ENCODE data around the gene ANG.

ANG gene

DNA sequence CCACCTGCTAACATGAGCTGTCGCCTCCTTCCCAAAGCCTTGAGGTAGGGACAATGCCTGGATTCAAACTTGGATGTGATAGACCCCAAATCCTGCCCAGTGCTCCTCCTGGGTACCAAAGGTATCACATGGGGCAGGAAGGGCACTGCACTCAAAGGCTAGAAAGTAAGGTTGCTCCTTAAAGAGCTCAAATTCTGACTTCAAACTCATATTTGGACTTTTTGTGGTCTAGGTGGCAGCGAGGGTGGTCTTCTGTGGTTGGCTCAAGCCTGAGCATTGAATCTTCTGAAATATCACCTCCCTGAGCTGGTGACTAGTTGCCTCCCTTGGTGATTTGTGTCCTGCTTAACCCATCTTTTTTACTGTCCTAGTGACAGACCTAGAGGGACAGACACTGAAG lies 12.5 kb upstream of the ANG start:
- DNase-seq (ENCODE audit: low spot score), result no peak

DNA sequence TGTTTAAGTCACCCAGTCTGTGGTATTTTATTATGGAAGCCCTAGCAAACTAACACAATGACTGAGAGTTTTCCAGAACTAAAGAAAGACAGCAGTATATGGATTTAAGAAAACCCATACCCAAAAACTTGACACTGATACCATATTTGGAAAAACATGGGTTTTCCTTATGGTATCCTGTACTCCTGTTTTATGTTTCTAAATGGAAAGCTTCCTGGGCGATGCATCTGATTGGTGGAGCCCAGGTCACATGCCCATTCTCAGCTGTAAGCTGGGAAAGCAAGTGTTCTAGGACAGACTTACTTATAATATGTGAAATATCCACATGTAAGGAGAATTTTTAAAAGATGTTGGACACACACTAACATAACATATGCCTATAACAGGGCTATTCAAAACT lies 8.7 kb upstream of the ANG start:
- DNase-seq (ENCODE audit: low spot score), result peak; percentile 58

DNA sequence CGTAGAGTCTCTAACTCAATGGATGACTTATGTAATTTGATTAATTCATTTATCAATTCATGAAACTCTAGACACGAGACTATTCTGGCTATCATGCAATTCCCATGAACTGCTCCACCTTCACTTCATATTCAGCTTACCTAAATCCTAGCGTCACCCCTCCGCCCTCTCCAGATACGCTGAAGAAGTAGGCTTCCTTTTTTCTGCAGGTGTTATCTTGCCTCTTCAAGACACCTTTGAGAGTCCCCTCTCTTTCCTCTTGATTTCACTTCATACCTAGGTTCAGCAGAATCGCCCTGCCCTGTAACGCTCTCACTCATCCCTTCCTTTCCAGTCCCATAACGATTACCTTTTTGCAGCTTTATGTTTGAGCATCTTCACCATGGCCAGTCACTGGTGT lies 8.2 kb upstream of the ANG start:
- DNase-seq (ENCODE audit: low spot score), result no peak

DNA sequence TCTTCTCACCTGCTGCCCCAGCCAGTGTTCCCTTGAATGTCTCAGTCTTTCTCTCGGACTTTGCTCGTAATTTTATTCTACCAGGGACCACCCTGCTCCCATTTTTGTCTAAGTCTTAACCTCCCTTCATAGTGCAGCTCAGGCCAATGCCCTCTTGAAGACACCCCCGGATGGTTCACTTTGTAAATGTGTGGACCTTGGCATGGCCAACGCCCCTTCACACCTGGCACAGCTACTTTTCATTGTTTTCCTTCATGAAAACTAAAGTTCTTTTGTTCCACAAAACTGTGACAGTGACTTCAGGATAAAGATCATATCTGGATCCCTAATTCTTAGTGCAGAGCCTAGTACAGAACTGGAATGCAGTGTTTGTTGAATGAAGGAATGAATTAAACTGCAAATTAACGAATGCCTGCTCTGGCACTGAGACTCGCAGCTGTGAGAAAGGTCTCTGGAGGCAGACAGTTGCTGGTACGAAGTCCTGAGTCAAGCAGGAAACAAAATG lies 7.7 kb upstream of the ANG start:
- DNase-seq (ENCODE audit: low spot score), result peak; percentile 77

DNA sequence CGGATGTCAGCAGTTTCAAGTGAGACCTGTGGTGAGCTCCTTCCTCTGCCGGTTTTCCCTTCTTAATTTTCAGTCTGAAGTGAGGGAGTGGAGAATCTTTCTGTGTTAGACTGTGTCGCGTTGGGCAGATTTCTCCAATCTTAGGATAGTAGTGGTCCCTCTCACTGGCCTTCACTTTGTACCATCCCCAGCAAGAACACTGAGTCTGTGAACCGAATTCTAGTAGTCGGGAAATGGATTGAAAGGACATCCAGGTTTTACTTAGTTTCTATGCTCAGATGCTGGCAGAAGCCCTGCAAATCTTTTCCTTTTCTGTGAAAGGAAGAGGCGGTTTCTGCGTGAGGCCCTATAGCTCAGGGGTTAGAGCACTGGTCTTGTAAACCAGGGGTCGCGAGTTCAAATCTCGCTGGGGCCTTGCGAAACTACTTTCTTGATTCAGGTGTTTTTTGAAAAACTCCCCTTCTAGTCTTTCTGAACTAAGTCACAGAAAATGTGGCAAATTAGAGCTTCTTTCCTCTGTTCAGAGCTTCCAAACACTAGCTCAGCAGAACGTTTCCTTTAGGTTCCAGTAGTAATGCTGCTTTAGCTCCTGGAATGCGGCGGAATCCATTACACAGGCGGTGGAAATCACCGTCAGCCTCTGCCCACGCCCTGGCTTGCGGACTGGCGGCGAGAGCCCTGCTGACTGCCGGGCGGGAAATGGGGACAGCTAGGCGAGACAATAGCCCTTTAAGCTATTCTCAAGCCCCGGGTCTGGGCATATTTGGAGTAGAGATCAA lies 7.0 kb upstream of the ANG start:
- DNase-seq (ENCODE audit: low spot score), result peak; percentile 89

DNA sequence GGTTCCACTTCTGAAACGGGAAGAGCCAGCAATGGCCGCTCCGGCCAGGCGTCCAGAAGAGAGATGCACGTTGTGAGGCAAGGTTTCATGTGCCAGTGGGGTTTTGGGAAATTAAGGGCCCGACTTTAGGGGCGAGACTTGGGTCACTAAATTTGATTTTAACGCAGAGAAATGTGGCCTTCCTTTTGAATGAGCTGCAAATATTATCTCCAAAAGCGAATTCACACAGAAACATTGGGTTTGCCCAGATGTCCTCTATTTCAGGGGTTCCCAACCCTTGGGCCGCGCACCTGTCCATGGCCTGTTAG lies 6.5 kb upstream of the ANG start:
- DNase-seq (ENCODE audit: low spot score), result no peak

DNA sequence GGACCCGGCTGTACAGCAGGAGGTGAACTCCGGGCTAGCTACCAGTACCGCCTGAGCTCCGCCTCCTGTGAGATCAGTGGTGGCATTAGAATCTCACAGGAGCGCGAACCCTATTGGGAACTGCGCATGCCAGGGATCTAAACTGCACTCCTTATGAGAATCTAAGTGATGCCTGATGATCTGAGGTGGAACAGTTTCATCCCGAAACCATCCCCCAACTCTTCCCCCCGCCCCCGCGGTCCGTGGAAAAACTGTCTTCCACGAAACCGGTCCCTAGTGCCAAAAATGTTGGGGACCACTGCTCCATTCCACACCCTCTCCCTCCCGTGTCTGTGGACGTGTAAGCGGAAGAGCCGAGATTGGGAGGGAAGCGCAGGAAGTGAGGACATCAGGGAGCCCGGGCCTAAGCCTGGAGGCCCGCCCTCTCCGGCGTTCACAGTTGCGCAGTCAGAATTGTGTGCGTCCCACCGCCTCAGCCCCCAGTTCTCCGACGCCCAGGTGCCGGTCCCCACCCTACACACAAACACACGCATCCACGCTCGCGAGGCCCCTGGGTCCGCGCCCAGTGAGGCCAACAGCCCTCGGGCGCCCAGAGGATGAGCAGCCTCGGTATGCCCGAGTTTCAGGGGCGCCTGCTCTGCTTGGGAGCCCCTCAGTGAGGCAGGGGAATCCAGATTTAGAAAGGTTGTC lies 6.0 kb upstream of the ANG start:
- DNase-seq (ENCODE audit: low spot score), result peak; percentile 76

DNA sequence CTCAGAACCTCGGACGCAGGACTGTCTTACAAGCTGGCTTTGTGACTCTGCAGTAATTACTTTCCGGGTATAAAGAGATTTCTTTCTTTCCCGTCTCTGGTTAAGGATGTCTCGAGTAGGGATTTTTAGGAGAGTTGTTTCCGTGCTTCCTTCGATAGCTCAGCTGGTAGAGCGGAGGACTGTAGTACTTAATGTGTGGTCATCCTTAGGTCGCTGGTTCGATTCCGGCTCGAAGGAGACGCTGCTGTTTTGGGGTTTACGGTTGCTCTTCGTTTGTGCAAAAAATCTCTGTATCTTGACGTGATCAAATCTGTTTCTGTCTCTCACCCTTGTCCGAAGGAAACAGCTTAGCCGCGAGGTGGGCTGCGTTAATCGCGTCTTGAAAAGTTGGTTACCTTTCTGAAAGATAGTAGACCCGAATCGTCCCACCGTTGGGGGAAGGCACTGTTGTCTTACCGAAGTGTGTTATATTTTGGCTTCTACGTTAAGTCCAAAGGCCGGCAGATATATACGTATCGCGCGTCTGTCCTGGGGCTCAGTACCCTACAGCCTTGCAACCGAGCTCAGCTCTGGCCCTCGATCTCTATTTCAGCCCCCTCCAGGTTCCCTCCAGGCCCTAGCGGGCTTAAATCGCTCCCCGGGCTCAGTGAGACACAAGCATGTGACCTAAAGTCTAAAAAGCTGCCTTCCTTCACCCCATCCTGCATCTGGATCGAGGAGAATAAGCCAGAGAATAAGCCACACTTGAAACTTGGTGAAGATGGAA lies 5.3 kb upstream of the ANG start:
- peak; percentile 82 for DNase-seq (ENCODE audit: low spot score)

DNA sequence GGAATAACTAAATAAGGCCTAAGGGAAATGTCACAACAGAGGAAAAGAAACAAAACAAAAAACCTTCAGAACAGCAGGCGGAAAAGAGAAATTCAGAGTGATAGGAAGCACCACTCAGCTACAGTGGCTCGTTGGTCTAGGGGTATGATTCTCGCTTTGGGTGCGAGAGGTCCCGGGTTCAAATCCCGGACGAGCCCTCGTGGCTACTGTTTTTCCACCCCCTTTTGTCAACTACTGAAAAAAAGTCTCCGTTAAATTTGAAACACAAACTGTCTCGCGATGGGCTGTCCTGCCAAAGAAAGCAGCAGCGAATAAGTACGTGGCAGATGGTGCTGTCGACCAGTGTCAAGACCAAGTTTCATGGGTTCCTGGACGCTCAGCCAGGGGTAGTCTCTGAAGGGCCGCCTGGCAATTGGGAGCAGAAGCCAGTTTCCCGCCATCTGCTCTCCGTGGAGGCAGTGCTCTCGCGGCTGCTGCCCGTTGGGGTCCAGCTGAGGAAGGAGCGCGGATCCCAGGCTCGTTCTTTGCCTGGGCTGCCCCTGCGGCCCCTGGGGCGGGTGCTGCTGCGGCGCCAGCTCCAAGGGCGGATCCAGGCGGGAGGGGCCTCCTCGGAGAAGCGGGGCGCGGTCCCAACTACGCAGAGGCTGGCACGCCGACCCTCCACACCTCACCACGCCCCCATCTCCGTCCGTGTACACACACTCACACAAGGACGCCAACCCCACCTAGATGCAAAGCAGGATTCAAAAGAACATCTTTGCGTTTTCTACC lies 4.5 kb upstream of the ANG start, which contains the start of gene RNASE4:
TSS of gene RNASE4 (plus strand) at position 670 of the 771 bp plus-strand sequence. CDS start 14,812 bp downstream, outside the sequence.
- peak; percentile 84 for DNase-seq (ENCODE audit: low spot score)

DNA sequence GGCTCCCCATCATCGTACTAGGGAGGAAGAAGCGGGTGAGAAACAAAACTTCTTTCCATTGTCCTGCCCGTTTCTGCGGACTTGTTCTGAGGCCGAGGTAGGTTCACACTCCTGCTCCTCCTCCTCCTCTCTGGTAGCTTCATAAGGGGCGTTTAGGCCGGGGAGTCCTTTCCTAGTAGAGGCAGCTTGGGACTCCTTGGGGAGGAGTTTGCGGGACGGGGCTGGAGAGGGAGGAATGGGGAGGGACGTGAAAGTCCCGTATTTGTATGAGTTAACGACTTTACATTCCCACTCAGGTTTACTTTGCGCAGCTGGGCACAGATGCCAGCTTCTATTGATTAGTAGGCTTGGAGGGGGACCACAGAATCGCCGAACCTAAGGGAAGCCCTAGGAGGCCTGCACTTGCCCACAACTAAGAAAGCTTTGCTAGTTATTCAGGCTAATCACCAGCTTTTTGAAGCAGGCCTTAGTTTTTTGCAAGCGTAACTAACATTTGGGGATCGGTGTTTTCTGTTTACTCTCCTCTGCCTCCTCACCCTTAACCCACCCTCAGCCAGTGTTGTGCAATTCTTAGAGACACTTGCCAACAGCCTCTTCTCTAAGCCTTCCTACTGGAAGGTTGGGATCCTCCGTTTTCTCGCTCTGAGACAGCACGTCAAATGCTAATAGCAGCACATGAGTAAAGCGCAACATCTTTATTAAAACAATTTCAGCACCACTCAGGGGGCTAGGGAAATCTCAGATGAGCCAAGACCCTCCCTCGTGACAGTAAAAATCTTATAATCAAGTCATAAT lies 3.7 kb upstream of the ANG start:
- no peak for DNase-seq (ENCODE audit: low spot score)

DNA sequence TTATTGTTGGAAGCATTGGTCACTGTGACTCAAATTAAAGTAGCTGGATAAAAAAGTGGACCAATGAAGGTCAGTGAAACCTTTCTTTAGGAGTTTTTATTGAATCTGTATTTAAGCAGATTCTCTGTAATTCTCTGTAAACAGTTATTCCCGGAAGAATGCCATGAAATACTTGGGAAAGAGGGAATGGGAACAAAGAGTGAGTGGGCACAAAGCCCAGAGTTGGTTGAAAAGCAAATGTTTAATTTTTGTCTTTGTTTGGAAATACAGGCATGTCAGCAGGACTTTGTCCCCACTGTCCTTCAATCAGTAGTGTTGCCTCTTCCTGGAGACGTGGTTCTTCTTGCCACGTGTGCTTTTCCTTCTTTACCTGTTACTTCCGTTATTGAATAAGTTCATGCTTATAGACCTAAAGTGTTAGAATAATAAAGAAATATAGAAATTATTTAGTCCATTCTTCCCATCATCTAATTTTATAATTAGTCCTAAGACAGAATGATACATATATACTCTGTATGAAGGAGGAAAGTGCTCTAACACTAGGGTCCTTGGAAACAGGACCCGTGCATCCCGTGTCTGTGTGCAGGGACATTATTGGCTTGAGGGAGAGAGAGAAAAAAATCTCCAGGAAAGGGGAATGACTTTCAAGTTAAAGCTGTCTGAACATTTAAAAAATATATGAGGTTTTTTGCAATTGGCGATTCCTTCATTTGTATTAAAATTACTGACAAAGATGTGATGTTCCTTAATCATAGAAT lies 2.0 kb upstream of the ANG start:
- DNase-seq (ENCODE audit: low spot score), result no peak

DNA sequence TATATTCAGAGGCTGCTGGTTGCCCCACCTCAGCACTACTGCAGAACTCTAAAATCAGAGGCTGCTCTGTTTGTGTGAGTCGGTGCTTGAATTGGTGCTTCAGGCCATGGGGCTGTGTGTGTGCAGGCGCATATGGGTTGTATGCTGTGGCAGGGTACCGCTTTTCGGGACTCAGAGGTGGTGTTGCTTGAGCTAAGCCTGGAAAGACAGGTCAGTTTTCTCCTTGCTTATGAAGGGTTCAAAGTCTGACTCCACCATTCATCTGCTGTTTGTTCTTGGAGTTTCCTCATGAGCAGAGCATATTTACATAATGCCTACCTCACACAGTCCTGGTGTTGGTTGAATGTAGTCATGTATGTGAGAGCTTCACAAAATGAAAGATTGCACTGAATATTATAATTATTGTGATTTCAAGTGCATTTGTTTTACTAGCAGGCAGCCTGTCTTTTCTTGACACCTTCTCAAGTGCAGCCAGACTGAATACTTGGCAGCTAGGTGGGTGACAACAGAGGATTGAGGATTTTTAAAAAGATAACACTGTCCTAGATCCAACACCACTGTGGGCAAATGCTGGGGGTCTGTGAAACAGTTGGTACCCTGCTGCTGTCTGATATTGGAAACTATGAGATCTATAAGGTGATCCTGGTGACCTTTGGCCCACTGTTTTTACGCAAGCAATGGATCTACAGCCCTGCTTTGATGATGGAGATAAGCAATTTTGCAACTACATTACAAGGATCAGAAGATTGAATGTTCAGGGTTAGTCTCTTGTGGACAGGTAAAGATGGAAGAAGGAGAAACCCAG lies 1.0 kb upstream of the ANG start:
- no peak for DNase-seq (ENCODE audit: low spot score)

DNA sequence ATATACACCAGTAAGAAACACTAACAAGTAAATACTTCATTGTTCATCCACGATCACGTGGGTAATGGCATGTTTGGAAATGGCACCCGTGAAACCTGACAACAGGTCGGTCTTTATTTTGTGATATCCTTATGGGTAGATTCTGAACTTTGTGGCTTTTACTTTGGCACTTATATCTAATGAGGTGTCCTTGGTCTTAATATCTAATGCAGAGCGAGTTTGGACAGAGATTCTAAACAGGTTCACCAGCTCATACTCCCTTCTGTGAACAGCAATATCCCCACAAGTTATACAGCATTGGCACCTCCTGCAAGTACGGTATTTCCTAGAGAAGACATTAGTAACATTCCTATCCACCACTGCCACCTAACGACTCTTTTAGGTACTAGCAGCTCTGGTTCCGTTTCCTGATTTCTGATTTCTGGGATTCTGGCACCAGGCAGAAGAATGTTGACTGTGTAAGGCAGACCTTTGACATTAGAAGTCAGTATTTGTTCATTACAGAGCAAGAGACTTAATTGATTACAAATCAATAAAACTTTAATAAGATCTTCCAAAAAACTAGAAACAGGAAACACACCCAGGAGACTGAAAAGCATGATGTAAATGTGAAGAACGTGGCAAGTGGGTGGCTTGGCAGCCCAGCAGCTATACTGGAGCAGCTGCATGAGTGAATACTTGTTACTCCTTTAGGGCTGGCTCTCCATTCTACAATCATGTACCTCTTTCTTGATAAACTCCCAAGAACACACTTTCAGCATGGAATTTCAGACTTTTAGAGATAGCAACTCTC lies 2.5 kb downstream of the ANG start:
- DNase-seq (ENCODE audit: low spot score), result peak; percentile 82

DNA sequence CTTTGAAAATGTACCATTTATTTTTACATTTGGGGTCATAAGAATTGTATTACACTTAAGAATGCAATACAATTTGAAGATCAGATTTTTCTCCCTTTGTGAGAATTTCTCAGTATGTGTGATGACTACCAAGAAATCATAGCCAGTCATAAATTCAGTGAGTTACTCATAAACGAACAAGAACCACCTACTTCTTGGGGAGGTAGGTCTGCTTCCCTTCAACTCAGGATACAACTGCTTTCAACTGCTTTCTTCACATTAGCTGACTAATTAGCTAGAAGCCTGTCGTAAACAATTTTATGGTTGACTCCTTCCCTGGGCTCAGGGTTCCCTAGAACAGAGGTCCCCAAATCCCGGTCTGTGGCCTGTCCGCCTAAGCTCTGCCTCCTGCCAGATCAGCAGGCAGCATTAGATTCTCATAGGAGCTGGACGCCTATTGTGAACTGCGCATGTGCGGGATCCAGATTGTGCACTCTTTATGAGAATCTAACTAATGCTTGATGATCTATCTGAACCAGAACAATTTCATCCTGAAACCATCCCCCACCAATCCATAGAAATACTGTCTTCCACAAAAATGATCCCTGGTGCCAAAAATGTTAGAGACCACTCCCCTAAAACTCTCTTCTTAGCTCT lies 3.7 kb downstream of the ANG start:
- no peak for DNase-seq (ENCODE audit: low spot score)

DNA sequence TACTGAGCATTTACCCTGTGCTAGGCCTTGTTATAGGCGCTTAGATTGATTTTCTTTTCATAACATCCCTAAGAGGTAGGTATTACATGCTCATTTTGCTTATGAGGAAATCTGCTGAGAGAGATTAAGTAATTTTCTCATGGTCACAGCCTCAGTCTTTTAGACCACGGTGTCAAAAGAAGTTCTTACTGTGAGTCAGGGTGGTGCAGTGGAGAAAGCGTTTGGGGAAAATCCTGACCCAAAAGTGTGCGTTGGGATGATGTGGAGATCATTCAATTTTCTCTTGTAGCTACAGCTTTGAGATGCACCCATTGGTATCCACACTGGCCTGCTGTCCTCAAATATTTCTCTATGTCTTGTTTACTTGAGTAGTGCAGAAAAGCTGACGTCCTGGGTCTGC lies 8.2 kb downstream of the ANG start:
- DNase-seq (ENCODE audit: low spot score), result no peak

DNA sequence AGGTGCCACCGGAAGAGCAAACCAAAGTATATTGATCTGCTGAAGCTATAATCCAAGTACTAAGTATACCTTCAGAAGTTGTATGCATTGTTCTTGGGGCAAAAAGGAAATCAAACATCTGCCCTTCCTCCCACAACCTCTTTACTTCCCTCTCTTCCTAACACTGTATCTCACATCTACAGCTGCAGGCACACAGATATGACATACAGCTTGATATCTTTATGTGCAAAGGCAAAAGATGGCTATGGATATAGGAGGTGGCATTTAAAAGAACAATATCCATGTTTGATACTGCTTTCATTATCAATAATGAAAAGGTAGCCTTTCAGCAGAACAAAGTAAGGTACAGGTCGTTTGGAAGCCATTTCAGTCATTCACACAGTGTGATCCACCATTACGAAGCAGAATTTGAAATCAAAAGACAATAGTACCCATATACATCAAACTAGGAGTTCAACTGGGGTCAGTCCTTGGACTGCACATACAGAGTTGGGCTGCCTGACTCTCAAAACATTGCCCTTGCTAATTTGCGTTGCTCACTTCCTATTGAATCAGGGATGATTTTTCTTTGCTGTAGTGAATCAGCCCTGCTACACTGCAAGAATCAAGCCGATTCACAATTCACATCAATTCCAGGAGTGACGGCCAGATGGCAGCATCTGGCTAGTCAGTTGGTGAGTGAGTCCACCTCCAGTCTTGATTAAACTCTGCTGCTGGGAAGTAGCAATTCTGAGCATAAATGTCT lies 8.9 kb downstream of the ANG start:
- peak; percentile 70 for DNase-seq (ENCODE audit: low spot score)

DNA sequence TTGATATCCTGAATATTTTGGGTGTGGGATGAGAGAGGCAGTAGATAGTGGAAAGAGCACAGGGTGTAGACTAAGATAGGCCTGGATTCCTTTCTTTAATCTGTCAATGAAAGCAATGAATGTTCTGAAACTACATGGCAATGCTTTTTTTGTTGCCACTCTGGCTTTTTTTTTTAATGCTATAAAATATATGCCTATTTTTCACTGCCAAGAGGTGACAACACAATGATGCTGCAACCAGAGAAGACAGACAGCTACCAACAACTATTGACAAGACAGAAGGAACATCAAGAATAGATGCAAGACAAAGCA lies 9.4 kb downstream of the ANG start:
- no peak for DNase-seq (ENCODE audit: low spot score)

DNA sequence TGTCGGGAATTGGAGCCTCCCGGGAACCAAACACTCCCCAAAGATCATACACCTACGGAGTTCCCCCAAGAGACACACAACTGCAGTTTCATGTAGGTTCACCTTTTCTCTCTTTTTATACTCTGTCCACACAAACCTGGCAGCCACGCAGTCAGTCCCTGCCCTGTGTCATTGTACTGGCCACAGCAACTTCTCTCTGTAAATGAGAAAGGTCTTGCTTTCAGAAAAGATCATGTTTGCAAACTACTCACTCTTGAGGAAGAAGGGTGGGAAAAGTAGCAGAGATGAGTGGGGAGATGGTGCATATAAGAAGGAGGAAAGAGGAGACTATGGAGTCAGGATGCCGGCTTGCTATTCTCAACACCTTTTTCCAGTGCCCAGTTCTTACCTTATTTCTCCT lies 10.4 kb downstream of the ANG start:
- DNase-seq (ENCODE audit: low spot score), result no peak

Measured in COLO829 (cell line).